ENCODE data around the gene IDS.

The IDS gene

DNA sequence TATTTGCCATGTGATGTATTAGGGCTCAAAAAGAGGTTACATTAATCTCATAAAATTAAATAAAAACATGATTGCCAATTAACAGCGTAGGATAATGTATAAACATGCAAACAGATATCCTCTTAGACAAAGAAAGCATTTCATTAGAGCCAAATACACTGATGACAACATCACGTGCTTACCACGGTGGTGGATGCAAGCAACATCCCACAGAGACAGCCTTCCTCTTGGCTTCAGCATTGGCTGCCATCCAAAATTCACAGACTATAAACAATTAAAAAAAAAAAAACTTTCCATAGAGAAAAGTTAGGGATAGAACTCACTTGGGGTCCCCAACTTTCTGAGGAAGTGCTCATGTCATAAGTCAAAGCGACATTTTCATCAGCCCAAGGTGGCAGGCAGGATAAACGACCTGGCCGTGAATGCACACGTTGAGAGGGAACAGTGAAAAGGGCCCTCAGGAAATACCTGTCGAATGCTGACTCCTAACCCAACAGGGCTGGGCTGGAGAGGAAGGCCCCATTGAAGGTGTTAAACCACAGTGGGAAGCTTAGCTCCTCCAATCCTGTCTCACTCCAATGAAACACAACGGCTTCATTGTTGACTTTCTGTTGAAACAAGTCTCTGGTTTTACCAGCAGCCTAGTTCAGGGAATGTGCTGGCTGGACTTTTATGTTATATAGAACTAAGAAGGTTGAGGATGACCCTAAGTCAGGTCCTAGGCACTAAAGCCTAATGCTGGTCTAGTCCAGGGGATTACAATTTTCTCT, 48.4 kb downstream of the IDS start:
- DNase-seq (ENCODE audit: low spot score) = no peak

DNA sequence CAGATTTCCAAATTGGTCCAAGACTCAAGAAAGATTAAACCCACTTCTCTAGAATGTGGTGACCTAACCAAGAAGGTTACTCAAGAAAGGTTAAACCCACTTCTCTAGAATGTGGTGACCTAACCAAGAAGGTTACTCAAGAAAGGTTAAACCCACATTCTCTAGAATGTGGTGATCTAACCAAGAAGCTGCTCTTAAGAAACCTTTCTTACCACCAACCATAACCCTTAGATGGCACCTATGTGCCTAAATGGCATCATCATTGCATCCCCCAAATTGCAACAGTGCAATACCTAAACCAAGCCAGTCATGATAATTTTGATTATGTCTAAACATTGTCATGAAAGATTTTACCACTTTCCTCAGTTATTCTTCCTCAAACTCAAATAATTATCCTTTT, 49.2 kb downstream of the IDS start:
- no peak for DNase-seq (ENCODE audit: low spot score)

DNA sequence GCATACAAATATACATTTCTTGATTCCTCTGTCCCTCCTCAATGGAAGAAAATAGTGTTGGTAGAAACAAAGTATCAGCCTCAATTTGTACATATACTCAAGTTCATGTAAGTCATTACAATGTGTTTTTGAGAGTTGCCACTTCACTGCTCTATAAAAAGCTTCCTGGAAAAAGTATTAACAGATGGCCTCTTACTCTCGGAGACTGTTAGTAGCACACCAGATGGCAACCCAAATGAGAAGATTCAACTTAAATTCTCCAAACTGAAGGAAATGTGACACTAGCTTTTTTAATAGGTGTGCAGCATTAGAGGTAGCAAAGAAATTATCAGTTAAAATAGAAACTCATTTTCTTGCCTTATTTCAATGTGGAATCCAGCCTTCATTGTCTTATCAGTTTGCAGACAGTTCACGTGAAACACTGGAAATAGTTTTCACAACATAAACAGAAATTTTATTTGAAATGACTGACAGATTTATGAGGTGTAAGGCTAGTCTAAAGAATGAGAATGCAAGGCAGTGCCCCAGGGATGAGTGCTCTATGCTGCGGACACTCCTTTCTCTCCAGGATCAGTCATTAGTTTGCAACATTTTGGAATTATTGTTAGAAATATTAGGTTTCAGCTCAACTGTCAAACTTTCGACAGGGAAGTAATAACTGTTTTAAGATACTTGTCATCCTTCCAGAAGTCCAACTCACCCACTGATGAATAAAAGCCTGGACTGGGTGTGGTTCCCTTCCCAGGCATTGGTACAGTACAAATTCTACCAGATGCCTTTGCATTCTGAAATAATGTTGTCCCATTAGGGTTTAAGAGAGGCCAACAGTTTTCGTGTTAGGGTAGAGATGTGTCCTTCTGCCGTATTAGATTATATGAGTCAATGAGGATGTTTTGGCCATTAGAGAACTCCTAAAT, 50.9 kb downstream of the IDS start:
- no peak for DNase-seq (ENCODE audit: low spot score)

DNA sequence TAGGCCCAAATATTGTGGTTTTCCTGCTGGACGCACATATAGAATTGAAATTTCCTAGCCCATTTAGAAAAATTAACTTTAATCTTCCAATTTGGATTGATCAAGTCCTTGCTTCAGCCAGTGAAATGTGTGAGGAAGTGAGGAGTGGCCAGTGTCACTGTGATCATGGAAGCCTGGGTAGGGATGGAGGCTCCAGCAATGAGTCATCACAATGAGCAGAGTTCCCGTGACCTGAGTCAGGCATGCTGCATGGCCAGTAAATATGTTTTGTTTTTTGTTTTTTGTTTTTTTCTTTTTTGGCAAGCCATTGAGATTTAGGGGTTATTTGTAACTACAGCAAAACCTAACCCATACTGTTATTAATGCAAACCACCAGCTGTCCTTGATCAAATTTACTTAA, 52.1 kb downstream of the IDS start:
- DNase-seq (ENCODE audit: low spot score) = no peak

DNA sequence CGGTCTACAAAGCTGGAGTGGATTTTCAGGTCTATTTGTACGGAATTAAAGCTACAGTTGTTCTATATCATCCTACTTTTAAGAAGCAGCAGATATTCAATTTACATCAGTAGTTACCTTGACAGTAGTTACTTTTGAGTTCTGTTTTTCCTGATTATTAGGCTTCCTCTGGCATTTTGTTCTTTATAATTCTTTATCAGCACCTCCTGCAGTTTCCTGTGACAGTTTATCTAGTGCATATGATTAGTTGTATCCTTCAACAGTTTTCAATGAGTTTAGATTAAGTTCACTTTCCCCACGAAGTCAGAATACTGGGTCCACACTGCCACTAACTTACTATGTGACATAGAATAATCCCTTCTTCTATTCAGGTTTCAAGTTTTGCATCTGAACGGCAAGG, 71.7 kb downstream of the IDS start:
- DNase-seq (ENCODE audit: low spot score) = no peak

DNA sequence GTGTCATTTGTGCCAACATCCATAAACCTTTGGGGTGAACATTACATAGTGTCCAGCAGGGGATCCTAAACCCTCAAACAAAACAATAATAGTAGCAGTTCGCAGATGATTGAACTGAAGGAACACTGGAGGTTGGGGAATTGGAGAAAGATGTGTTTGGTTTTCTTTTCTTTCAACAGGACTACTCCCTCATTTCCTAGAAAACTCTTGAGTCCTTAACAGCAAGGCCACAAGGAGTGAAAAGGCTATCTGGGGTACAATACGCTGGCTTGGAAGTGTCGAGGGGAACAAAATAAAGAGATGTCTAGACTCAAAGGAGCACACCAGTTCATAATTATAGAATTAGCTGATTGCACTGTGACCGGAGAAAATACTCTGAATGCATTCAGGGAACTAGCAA, 72.1 kb downstream of the IDS start:
- DNase-seq (ENCODE audit: low spot score) = no peak

Data from iPS-NIHi11 (cell line).